GM21576 (cell line): ENCODE results near the gene HTR2A.

ENCODE experiments used
- ATAC-seq: cut with Tn5 transposase; IDR thresholded peaks from one replicate; pipeline ENCODE4 v1.9.1; 2021; ENCODE audit warnings: mild to moderate bottlenecking, moderate library complexity; ENCODE audit not compliant: unreplicated experiment

Gene HTR2A

GRCh38 chr13:46871557-46871956 is 25.3 kb downstream of the HTR2A start:
- no peak for ATAC-seq

- no peak for ATAC-seq
Measured at GRCh38 chr13:46868091-46868490, 28.8 kb downstream of the HTR2A start.

- ATAC-seq: peak; percentile 76
Measured at GRCh38 chr13:46866150-46866549, 30.7 kb downstream of the HTR2A start.

GRCh38 chr13:46864941-46865340 is 31.9 kb downstream of the HTR2A start:
- ATAC-seq: no peak

GRCh38 chr13:46861959-46862358 is 34.9 kb downstream of the HTR2A start:
- ATAC-seq: no peak

GRCh38 chr13:46860722-46861121 is 36.1 kb downstream of the HTR2A start:
- no peak for ATAC-seq

- no peak for ATAC-seq
Measured at GRCh38 chr13:46858776-46859175, 38.1 kb downstream of the HTR2A start.

GRCh38 chr13:46858163-46858562 is 38.7 kb downstream of the HTR2A start:
- ATAC-seq: no peak

GRCh38 chr13:46855664-46856063 is 41.2 kb downstream of the HTR2A start:
- no peak for ATAC-seq

GRCh38 chr13:46855166-46855565 is 41.7 kb downstream of the HTR2A start:
- ATAC-seq: peak; percentile 84

GRCh38 chr13:46852168-46852567 is 44.7 kb downstream of the HTR2A start:
- ATAC-seq: no peak

GRCh38 chr13:46850214-46850613 is 46.6 kb downstream of the HTR2A start:
- ATAC-seq: no peak

GRCh38 chr13:46846726-46847125 is 50.1 kb downstream of the HTR2A start:
- no peak for ATAC-seq

GRCh38 chr13:46845146-46845545 is 51.7 kb downstream of the HTR2A start:
- no peak for ATAC-seq

- ATAC-seq: no peak
Measured at GRCh38 chr13:46844431-46844830, 52.4 kb downstream of the HTR2A start.

- ATAC-seq: no peak
Measured at GRCh38 chr13:46839399-46839798, 57.5 kb downstream of the HTR2A start.

- ATAC-seq: no peak
Measured at GRCh38 chr13:46834657-46835056, 62.2 kb downstream of the HTR2A start.

- ATAC-seq: no peak
Measured at GRCh38 chr13:46831588-46832194, 65.2 kb downstream of the HTR2A start.

GRCh38 chr13:46830405-46831005 is 66.3 kb downstream of the HTR2A start:
- no peak for ATAC-seq

- no peak for ATAC-seq
Measured at GRCh38 chr13:46822551-46822950, 74.3 kb downstream of the HTR2A start.

- ATAC-seq: no peak
Measured at GRCh38 chr13:46817838-46818476, 78.9 kb downstream of the HTR2A start.

GRCh38 chr13:46817095-46817494 is 79.8 kb downstream of the HTR2A start:
- ATAC-seq: no peak
